Measurements from ENCODE around the gene ARID3B.
"Not testable (repeated sequence)": the region's sequence is repeated elsewhere in the genome, so short reads cannot be mapped to it uniquely, and the experiment has no call there.

ARID3B gene

DNA sequence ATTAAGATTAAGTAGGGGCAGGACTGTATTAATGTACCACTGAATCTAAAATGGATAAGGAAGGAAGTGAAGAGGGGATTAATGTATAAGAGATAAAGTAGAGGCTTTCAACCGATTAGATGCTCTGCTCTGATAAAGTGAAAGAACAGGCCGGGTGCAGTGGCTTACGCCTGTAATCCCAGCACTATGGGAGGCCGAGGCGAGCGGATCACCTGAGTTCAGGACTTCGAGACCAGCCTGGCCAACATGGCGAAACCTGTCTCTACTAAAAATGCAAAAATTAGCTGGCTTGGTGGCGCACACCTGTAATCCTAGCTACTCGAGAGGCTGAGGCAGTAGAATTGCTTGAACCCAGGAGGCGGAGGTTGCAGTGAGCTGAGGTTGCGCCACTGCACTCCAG, 1.5 kb upstream of the ARID3B start:
- DNase-seq = not testable (repeated sequence)

DNA sequence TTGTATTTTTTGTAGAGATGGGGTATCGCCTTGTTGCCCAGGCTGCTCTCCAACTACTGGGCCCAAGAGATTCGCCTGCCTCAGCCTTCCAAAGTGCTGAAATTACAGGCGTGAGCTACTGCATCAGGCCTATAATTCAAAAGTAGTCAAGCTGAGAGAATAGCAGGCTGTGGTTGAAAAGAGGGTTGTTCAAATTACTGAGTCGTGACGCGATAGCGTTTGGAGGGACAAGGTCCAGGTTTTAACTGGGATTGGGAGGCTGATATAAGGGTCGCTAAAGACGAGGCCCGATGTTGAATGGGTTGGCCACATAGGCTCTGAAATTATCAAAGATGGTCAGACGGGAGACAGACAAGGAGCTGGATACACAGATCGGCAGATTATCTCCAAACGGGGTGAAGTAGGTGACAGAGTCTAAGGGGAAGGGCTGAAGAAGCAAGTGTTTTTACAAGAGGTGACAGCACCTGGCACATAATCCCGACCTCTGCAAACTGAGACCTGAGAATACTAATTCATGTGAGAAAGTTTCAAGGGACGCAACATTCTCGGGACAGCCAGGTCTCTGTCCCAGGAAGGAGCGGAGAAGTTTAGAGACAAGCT, 759 bp upstream of the ARID3B start:
- DNase-seq = no peak

DNA sequence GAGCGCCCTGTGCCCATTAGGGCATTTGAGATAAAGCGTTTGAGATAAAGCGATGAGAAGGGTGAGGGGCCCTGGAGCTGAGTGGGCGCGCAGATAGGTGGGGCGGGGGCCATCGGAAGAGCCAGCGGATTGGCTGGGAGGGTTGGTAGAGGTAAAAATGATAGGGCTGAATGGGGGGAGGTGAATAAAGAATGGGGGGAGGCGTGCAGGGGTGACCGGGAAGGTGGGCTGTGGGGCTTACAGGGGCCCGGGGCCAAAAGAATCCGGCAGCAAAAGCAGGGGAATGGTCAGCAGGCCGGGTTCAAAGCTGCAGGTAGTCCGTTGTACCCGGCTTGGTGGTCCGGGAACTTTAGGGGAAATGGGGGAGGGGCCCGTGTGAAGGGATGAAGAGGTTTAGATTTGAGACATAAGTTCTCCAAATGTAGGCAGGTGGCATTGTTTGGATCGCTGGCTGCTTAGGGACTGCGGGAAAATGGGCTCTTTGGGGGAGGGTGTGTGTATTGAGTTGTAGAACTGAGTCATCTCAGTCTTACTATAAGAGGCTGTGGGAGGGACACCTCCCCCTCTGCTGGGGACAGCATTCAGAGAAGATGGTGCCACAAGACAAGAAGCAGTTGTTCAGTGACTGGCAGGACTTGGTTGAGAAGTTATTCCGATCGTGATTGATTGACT, 610 bp downstream of the ARID3B start:
- DNase-seq = no peak

DNA sequence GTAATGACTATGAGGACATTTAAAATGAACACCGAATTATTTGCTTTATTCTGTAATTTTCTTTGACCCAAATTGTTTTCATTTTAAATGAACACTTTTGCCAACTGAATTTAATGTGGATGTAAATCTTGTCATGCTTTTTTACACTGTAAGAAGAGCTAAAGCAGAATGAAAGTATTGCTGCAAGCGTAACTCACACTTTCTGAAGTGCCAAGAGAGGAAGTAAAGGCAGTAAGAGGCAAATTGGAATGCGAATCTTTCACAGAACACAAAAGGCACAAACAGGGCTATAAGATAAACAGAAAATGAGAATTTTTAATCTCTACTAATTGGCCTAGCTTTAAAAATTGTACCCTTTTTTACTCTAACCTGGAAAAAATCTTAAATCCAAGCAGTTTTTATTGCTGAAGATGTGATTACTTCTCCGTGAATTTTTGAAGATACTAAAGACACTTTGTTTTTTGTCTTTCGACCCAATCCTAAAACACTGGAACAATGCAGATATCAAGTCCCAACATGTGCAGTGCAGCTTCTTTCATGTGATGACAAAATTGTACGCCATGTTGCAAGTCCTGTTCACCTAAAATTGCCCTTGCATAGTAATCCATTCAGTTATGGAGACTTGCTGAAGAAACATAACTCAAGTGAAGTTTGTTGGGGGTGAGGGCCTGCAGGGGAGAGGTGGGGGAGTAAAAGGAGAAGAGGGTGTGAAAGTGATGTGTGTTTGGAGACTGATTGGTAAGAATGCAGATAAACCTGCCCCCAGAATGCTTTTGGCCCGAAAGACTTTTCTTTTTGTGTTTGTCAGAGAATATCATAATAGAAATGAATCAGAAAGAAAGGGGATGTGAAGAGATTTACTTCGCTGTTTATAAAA, 1.4 kb downstream of the ARID3B start:
- no peak for DNase-seq

DNA sequence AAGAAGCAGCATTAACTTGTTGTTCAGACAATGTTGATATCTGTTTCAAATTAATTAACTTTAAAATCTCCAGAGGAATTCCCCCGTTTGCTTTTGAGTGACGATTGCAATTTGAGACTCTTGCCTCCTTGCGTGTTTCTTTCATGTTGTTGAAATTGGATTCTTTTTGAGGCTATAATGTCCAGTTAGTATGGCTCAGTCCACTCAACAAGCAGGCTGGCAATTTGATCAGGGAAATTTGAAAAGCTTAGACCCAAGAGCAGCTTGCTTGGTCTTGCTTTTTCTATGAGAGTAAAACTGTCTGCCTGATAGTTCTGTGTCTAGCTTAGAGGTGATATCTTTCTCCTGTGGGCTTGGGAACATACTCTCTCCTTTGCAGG, 2.0 kb downstream of the ARID3B start:
- no peak for DNase-seq

DNA sequence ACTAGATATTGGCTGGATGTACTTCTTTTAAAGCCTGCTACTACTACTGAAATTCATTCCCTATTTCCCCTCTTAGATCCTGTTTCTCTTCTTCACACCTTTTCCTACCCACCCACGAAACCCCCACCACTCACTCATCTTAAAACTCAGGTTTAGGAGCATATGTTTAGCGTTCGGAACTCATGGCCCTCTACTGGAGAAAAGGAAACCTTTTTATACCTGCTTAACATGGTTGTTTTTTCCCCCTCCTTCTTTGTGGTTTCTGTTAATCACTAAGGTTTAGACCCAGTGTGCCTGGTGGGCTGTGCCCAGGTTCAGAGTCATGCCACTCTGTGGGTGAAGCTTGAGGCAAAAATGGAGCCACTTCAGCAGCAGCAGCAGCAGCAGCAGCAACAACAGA, 2.6 kb downstream of the ARID3B start:
- no peak for DNase-seq

DNA sequence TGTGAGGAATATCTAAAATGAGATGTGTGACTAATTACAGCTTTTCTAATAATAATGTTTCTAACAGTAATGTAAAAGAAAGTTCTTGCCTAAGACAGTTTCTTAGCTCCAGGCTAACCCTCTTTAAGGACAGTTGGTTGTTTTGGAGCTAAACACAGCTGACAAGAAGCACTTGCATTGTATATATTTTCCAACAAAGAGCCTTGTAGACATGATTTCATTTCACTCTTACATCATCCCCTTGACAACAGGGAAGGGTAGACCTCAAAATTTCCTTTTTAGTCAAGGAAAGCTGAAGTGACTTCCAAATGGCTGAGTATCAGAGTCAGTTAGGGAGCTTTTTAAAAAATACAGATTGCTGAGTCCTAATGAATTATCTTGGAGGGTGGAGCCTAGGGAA, 4.1 kb downstream of the ARID3B start:
- DNase-seq = no peak

DNA sequence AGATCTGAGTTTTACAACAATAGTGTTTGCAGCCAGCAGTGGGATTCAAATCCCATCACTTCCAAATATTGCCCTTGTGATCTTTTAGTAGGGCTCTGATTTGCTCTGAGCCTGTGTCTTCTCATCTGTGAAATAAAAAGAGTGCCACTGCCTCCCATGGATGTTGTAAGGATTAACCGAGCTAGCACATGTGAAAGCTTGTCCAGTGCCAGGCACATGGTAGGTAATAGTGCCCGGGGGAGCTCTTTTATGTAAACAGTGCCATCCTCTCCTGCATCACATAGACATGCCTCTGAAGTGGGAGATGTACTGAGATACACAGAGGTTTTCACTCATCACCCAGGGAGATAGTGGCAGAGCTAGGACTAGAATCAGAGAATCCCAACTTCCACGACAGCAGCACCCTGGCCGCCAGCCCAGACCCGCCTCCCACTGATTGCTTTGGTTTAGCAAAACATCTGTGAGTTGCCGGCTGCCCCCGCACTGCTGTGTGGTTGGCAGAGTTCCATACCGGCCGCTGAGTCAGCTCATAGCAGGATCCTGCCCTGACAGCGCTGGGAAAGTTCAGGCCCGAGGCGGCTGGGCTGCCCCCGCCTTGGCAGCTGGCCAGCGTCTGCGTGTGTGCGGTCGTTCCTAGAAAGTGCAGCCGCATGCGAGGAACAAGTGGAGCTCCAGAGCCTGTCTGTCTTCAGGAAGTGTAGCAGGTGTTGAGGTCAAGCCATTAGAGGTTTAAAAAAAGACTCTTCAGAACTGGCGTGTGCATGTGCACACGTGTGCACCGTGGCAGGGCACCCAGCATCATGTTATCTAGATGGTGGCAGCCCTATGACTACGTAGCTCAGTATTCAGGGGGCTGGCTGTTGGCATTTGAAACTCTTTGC, 5.0 kb downstream of the ARID3B start:
- DNase-seq = peak; percentile 97

DNA sequence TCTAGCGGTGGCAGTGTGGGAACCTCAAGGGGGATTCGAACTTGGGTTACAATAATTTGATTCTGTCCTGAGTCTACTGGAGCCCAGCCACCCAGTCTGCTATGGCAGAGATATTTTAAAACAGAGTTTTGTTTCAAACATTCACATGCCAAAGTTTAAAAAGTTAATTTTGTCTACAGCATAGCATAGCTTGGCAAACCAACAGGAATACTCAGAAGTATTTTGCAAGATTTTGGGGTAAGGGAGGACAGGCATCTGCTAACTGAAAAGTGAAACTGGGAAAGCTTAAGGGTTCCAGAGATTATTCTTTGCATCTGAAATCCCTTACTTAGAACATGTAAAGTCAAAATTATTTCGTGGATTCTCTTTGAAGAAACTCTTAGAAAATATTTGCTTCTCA, 6.6 kb downstream of the ARID3B start:
- DNase-seq = no peak

DNA sequence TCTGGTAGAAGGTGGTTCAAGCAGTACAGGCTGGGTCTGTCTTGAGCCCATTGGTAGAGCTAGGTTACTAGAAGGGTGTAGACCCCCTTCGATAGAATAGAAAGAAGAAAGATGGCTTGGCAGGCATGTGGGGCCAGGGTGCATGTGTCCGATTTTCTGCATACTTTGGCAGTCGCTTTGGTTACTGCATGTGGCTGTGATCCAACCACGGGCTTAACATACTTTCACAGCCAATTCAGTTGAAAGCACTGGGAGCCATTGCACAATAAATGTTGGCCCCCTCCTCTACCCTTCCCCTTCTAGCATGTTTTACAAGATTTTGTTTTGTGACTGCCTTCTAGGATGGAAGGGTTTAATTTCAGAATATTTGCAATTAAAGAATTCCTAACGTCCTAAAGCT, 7.2 kb downstream of the ARID3B start:
- no peak for DNase-seq

DNA sequence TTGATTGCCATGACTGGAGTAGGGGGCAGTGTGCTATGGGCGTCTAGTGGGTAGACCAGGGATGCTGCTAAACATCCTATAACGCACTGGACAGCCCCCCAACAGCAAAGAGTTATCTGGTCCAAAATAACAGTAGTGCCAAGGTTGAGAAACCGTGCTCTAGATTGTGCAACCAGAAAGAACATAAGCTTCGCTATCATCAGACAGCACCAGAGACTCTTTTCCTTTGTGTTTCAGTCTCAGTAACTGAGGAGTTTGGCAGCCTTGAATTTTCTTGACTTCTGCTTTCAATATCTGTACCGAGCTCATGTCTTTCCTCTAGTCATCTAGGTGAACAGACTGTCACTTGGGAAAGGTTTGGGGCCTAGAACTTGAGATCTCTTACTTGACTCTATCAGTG, 8.8 kb downstream of the ARID3B start:
- DNase-seq = no peak

DNA sequence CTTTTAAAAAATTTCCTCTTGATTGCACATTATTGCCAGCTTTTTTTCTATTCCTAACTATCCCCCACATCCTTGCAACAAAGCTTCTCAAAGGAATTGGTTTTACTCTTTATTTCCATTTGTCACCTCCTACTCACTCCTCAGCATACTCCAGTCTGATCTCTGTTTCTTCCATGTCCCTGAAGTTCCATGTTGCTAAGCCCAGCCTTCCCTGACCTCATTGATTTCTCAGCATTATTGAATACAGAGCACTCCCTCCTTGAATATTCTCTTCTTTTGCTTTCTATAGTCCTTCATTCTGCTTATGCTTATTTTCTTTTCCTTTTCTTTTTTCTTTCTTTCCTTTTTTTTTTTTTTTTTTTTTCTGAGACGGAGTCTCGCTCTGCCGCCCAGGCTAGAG, 10.7 kb downstream of the ARID3B start:
- no peak for DNase-seq

DNA sequence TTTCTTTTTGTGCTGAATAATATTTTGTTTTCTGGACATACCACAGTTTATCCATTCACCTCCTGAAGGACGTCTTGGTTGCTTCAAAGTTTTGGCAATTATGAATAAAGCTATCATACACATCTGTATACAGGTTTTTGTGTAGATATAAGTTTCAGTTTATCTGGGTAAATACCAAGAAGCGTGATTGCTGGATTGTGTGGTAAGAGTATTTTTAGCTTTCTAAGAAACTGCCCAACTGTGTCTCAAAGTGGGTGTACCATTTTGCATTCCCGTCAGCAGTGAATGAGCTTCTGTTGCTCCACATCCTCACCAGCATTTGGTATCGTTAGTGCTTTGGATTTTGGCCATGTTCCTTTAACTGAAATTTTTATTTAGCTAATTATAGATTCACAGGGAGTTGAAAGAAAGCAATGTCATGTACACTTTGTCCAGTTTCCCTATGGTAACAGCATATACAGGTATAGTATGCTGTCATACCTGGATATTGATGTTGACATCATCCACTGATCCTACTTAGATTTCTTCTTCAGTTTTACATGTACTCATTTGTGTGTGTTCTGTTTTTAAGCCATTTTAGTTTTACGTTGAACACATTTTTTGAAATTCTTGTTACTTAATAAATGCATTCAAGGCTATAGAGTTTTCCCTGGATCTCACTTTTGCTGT, 11.9 kb downstream of the ARID3B start:
- no peak for DNase-seq

DNA sequence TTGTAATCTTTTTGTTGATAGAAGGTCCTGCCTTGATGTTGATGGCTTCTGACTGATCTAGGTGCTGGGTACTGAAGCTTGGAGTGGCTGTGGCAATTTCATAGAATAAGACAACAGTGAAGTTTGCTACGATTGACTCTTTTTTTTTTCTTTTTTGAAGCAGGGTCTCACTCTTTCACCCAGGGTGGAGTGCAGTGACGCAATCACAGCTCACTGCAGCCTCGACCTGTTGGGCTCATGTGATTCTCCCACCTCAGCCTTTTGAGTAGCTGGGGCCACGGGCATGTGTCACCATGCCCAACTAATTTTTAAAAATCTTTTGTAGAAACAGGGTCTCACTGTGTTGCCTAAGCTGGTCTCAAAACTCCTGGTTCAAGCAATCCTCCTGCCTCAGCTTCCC, 14.2 kb downstream of the ARID3B start:
- DNase-seq = no peak

DNA sequence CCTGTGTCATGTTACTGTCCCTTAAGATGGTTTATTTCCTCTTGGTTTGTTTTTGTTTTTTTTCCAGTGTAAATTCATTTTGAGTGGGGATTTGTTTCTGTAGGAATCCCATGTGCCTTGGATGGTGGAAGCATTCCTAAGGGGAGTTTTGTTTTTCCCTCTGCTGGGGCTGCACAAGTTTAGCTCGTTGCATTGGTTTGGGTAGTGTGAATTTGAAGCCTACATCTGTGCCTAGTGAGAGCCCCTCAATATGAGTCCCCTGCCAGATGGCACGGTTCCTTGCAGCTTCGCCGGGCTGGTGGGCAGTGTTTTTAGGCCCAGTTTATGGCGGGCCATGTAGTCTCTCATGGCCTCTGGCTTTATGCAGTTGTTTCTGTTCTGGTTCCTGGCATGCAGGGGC, 17.7 kb downstream of the ARID3B start:
- no peak for DNase-seq

DNA sequence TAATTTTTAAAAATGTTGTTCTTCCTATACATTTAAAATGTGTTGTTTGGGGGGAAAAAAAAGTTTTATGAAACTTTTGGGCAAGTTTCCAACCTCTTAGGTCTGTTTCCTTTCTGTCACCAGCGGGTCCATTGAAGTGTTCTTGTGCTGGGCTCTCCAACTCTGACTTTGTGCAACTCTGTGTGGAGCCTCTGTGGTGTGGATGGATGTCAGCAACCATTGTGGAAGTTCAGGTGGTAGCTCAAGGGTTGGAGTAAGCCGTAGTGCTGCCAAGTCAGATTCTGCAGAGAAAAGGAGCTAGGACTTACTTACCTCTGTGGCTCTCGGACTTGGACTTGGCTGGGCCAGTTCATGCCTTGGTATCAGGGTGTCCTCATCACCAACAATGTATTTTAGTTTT, 22.4 kb downstream of the ARID3B start:
- DNase-seq = no peak

DNA sequence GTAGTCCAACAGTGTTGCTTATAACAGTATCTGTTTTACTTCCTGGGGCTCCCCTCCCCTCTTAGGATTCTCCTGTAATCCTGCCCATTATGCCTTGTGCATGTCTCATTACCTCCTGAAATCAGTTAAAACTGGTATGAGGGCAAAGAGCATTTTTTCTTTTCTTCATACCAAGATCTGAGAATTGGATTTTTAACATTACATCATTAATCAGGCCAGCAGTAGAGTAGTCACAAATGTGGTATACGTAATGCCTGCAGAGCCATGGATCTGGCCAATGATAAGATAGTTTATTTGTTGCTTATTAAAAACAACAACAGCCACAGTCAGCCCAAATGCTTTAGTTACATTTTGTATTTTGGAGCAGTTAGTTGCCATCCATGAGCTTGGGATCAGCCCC, 23.2 kb downstream of the ARID3B start:
- no peak for DNase-seq

DNA sequence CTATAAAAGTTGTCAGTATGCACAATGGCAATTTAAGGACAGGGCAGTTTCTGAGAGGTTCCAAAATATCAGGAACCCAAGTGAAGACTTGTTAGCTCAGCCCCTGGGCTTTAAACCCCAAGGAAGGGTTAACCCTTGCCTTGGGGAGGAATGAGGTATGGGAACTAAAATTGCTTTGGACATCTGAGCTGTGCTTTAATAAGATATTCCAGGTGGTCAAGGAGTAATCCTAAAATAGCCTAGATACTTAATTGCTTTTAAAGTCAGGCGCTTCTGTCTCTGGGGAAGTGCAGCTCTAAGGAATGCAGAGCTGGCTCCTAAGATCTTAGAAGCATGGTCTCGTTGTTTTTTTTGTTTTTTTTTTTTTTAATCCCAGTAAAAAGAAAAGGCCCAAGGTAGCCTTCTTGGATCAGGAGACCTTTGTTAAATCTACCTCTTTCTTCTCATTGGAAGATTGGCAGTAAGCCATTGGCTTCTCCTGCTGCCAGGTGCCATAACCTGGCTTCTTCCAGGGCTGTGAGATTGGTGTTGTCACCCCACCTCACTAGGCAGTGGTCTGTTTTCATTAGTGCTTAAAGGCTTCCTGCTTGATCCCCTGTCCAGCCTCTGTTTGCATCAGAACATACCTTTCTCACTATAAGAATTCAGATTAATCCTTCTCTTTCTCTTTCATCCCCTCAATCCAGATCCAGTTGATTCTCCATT, 24.5 kb downstream of the ARID3B start:
- DNase-seq = no peak

DNA sequence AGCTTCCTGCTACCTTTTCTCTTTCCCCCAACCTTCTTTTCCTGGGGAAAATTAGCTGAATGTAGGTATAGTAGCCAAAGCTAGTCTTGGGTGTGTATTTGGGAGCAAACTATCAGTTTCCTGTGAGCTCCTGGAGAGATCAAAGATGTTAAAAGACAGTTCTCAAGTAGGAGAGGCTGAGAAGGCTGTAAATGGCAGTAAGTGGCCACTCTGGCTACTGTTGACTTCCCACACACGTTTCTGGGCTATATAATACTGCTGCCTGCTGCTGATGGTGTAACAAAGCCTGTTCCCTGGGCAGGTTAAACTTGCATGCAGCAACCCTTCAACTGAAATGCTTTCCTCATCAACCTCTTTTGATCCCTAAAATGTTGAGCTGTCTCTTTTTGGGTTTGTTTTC, 27.6 kb downstream of the ARID3B start:
- no peak for DNase-seq

DNA sequence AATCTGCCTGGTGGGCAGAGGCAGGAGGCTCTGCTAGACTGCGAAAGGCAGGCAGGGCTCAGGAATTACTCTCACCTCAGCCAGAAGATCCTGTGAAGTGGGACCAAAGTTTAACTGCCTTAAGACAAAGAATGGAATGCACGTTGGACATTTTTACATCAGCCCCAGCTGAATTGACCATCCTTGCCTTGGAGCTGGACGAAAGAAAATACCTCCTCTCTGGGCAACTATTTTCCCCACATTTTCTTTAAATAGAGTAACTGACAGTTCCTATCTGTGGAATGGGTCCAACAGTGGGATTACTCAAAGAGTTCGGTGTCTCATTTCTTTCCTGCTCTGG, 28.7 kb downstream of the ARID3B start:
- no peak for DNase-seq

DNA sequence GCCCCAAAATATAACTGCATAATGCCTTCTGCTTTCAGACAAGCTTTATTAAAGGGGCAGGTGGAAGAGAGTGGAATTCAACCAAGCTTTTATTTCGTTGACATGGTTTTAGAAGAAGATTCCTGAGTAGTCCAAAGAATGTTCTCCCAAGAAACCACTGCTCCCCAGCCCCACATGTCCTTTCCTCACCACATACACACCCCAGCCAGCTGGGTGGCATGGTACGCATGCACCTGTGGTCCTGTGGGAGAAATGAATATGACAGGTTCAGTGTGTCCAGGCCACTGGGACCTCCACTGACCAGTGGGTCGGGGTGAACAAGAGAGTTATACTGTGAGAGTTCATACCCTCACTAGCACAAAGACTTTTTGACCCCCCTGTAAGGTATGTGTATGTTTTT, 30.2 kb downstream of the ARID3B start:
- DNase-seq = no peak

DNA sequence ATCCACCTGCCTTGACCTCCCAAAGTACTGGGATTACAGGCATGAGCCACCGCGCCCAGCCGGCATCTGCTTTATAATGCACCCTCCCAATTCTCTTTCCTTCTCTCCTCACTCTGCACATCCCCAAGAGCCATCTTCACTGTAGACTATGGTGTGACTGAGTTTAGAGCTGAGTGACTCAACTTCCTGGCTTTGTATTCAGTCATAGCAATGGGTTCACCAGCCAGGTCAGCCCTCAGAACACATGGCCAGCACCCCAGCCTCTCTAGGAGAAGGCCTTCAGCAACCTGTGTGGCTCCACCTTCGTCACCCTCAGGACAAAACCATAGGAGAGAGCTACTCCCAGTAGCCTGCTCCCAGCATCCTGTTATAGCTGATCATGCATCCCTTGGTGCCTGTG, 33.0 kb downstream of the ARID3B start:
- no peak for DNase-seq
